NB4 (cell line): Measurements from ENCODE around the gene MNX1.

Experiments used
- DNase-seq: peaks from one replicate; pipeline ENCODE4 v3.0.0; 2010; ENCODE audit warnings: low read depth
- H3K4me3 ChIP-seq: one replicate; pipeline ENCODE4 v1.5.1; 2011; ENCODE audit warnings: mild to moderate bottlenecking, low read depth, low read length, moderate library complexity
- MYC ChIP-seq: IDR thresholded peaks from 2 replicates; pipeline ENCODE4 v1.6.1; 2011; ENCODE audit warnings: low read depth, low read length
- POLR2A ChIP-seq: IDR thresholded peaks from 2 replicates; pipeline ENCODE4 v1.6.1; 2011; ENCODE audit warnings: mild to moderate bottlenecking; ENCODE audit not compliant: insufficient read length; ENCODE audit errors: extremely low read depth
- TF ChIP-seq, protein P1 (sequence below): IDR thresholded peaks from one replicate; pipeline ENCODE4 v1.5.1; 2012; ENCODE audit warnings: low read depth, low read length
- TF ChIP-seq, protein P2 (sequence below): IDR thresholded peaks from 2 replicates; pipeline ENCODE4 v1.6.1; 2011; ENCODE audit warnings: low read depth, low read length

MNX1 gene

DNA sequence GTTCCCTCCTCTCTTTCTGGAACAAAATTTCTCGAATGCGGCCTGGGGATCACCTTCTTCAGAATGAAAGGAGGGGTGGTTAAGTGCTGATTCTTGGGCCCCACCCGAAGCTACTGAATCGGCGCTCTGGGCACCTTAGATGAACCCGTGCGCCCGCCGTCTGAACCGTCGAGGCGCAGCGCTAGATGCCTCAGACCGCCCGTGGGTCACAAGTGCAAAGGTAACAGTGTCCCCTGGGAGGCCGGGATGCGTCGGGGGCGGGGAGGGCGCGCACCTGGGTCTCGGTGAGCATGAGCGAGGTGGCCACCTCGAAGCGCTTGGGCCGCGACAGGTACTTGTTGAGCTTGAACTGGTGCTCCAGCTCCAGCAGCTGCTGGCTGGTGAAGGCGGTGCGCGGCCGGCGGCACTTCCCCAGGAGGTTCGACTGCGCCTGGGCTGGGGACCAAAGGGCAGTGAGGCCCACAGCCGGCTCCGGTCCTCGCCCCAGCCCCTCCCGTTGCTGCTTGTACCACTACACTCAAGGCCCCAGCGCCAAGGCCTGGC lies 4.2 kb downstream of the MNX1 start:
- TF ChIP-seq POLR2A (no peak), MYC (no peak)
- TF ChIP-seq, protein P1, sequence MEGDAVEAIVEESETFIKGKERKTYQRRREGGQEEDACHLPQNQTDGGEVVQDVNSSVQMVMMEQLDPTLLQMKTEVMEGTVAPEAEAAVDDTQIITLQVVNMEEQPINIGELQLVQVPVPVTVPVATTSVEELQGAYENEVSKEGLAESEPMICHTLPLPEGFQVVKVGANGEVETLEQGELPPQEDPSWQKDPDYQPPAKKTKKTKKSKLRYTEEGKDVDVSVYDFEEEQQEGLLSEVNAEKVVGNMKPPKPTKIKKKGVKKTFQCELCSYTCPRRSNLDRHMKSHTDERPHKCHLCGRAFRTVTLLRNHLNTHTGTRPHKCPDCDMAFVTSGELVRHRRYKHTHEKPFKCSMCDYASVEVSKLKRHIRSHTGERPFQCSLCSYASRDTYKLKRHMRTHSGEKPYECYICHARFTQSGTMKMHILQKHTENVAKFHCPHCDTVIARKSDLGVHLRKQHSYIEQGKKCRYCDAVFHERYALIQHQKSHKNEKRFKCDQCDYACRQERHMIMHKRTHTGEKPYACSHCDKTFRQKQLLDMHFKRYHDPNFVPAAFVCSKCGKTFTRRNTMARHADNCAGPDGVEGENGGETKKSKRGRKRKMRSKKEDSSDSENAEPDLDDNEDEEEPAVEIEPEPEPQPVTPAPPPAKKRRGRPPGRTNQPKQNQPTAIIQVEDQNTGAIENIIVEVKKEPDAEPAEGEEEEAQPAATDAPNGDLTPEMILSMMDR, result no peak
- TF ChIP-seq, protein P2, sequence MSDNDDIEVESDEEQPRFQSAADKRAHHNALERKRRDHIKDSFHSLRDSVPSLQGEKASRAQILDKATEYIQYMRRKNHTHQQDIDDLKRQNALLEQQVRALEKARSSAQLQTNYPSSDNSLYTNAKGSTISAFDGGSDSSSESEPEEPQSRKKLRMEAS, result no peak
- H3K4me3 ChIP-seq, result no peak overlapping the region
- DNase-seq, result no peak

DNA sequence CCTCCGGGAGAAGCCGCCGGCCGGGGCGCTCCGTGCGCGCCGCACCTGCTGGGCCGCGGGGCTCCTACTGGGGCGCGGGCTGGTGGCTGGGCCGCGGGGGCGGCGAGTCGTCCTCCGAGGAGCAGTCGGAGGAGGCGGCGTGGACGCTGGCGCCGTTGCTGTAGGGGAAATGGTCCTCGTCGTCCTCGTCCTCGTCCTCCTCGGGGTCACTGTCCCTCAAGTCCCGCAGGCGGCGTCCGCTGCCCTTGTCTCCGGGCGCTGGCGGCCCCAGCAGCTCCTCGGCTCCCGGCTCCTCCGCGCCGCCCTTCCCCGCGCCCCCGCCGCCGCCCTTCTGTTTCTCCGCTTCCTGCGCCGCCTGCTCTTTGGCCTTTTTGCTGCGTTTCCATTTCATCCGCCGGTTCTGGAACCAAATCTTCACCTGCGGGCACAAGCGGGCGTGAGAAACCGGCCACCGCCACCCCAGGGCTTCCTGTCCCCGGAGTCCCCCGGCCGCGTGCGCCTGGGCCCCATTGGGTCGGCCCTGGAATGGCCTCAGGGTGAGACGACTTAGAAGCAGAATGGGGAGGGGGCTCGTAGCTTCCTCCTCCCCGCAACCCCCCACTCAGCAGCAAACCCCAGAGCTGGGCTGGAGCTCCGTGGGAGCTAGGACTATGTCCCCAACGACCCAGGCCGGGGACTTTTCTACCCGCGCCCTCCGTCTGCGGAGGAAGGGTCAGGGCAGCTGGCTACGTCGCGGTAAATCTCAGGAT lies 4.8 kb downstream of the MNX1 start:
- H3K4me3 ChIP-seq, result no peak overlapping the region
- DNase-seq, result peak; percentile 30

DNA sequence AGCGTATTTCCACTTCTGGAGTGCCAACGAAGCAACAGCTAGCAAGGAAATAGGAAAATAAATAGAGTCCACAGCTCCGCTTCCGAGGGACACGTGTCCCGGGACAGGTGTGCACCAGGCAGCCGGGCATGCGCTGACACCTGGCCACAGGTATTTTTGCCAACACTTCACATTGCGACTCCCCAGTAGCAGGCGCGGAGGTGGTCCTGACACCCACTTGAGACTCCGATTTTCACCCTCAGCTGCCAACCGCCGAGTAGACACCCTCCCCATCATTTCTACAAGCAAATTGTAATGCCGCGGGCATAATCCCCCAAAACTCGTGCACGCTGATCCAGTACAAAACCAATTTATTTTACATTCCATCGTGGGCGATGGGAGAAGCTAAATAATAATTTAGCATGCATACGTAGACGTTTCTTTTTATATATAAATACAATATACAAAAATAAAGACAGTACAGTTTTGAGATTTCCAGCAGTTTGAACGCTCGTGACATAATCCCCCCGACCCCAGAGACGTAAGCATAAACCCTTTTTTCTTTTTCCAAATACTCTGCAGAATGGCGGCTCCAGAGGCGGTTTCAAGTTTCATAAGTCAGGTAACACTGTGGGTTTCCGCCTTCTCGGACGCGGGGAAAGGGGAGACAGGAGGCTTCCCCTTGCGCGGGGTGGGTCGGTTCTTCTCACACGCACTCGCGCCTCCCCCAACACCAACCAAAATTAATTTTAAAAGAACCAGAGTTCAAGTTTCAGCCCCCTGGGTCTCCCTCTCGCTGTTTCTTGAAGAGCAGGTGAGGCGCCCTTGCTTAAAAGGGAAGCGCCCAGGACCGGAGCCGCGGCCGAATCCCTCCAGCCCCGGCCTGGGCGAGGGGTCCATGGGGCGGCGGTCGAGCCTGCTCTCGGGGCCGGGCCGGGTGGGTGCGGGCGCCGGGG lies 5.7 kb downstream of the MNX1 start:
- DNase-seq, result no peak
- H3K4me3 ChIP-seq, result no peak overlapping the region
- TF ChIP-seq POLR2A (no peak), MYC (no peak)
- TF ChIP-seq, protein P1, result no peak
- TF ChIP-seq, protein P2, result no peak

More for the DNA sequence above, 4.8 kb downstream of the MNX1 start:
- TF ChIP-seq MYC, result no peak

DNA sequence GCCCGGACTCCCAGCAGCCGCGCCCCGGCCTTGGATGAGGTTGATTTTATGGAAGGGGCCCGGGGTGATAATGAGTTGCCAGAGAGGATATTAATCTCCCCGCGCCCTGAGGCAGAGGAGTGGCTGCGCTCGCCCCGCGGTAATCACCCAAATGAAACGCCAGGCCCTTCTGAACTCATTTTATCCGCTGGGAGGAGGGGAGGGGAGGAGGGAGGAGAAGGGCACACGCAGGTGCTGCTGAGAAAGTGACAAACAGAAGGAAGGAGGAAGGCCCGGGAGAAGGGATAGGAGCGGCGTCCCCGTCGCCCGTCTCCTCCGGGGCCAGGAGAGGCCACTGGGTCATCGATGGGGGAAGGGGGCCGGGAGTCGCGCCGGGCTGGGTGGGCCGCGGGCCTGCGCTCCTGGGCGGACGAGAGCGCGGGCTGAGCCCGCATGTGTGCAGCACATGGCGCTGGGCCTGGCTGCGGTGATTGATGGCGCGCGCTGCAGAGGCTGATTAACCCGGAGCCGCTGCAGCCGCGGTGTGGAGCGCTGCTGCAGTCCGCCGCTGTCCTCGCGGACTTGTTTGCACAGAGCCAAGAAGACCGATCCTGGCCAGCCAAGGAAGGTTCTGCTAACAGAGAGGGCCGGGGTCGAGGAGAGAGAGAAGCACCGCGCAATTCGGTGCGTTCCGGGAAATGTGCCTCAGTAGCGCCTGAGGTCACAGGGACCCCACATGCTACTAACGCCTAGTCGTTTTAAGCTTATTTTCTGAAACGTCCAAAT lies 6.5 kb downstream of the MNX1 start:
- TF ChIP-seq MYC (no peak), POLR2A (no peak)
- TF ChIP-seq, protein P1, result no peak
- TF ChIP-seq, protein P2, result no peak
- H3K4me3 ChIP-seq, result no peak overlapping the region
- DNase-seq, result no peak

DNA sequence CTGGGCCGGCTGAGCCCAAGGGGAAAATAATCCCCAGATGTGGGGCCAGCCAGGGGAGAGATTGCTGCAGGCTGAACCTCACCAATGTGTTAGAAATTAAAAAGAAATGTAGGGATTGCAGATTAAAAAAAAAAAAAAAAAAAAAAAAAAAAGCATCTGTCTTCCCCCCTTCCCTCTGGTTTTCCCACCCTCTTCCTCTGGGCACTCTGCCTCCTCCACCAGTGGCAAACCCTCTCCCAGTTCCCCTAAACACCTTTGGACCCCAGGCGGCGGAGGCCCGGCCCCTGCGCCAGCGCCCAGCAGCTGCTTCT lies 7.1 kb downstream of the MNX1 start:
- TF ChIP-seq MYC (no peak), POLR2A (no peak)
- TF ChIP-seq, protein P1, result no peak
- TF ChIP-seq, protein P2, result no peak
- no peak overlapping the region for H3K4me3 ChIP-seq
- no peak for DNase-seq
